ENCODE data around the gene PTDSS2.

DNA sequence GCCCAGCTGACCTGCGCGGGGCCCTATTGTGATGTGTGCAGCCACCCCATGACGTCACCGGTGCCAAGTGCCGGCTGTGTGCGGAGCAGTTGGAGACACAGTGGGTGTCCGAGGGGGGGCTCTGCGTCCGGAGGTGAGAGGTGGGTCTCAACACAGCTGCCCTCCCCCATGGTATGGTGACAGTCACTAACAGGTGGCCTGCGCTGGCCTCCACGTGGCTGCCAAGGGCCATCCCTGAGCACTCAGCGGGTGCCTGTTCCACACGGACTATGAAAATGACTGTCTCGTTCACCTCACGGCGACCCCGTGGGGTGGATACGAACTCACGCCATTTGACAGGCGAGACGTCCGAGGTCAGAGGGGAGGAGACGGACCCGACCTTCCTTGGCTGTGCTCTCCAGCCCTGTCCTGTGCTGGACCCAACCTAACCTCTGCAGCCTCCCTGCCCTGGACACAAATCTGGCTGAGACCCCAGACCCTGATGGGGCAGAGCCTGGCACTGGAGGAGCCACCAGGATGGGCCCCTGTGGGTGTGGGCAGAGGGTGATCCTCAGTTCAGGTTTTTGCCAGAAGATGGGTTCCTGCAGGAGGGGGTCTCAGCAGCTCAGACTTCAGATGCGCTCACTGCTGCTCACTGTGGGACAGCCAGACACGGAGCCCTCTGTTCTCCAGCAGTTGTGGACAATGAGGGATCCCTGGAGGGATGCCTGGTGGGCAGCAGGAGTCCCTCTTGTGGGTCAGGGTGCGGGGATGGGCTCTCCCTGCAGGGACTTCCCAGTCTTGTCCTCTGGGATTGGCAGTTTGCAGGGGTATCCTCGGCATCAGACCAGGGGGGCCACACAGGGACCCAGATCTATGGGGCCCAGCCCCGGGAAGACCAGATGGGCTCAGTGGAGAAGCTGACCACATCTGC lies 79.0 kb downstream of the PTDSS2 start:
- TF ChIP-seq, protein P1, sequence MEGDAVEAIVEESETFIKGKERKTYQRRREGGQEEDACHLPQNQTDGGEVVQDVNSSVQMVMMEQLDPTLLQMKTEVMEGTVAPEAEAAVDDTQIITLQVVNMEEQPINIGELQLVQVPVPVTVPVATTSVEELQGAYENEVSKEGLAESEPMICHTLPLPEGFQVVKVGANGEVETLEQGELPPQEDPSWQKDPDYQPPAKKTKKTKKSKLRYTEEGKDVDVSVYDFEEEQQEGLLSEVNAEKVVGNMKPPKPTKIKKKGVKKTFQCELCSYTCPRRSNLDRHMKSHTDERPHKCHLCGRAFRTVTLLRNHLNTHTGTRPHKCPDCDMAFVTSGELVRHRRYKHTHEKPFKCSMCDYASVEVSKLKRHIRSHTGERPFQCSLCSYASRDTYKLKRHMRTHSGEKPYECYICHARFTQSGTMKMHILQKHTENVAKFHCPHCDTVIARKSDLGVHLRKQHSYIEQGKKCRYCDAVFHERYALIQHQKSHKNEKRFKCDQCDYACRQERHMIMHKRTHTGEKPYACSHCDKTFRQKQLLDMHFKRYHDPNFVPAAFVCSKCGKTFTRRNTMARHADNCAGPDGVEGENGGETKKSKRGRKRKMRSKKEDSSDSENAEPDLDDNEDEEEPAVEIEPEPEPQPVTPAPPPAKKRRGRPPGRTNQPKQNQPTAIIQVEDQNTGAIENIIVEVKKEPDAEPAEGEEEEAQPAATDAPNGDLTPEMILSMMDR (IDR thresholded peaks at IDR 0.05; ENCODE audit: low read depth, low read length, poor library complexity, severe bottlenecking): no peak
- TF ChIP-seq EZH2phosphoT487 (IDR thresholded peaks at IDR 0.05; ENCODE audit: borderline replicate concordance, low read length): no peak

Data from DOHH2 (cell line).